ENCODE data around the gene FNDC10. TPM values are rescaled to one million over a fixed set of nuclear protein-coding genes. Genes with fewer than 3 reads are reported as not detected.

The FNDC10 gene
- total RNA-seq, 4 donors from 2014 or later, result 1.5 to 4.6 (median 3.7) TPM

DNA sequence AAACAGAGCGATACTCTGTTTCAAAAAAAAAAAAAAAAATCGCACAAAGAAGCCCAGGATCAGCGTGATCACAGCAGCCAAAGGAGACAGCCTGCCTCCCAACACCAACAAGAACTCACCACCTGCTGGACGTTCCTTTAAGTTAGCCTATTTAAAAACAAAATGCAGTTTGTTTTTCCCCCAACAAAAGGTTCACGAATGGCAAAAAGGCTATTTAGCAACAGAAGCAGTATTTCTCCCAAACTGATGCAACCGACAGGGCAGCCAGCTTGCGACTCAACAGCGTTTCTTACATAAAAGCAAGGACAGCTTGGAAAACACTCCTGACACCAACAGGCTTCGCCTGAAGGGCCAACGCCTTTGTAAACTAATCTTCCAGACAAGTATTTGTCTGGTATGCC, 32.0 kb downstream of the FNDC10 start:
- Histone ChIP-seq H3K27me3 (no peaks in the 10 kb centered on the region), H3K36me3 (peaks cover 0 to 20% (median 10%) of the 10 kb centered on the region in 4 donors), H3K27ac (no peak overlapping the region), H3K4me3 (no peak overlapping the region), H3K9me3 (no peaks in the 10 kb centered on the region), H3K4me1 (peaks cover 11 to 25% (median 14%) of the 10 kb centered on the region in 4 donors)
- no peak for DNase-seq
- TF ChIP-seq POLR2AphosphoS5 (IDR thresholded peaks at IDR 0.05) (no peak), POLR2A (IDR thresholded peaks at IDR 0.05) (no peak), EP300 (IDR thresholded peaks at IDR 0.05; ENCODE audit: low read depth) (no peak)
- TF ChIP-seq, protein P1, sequence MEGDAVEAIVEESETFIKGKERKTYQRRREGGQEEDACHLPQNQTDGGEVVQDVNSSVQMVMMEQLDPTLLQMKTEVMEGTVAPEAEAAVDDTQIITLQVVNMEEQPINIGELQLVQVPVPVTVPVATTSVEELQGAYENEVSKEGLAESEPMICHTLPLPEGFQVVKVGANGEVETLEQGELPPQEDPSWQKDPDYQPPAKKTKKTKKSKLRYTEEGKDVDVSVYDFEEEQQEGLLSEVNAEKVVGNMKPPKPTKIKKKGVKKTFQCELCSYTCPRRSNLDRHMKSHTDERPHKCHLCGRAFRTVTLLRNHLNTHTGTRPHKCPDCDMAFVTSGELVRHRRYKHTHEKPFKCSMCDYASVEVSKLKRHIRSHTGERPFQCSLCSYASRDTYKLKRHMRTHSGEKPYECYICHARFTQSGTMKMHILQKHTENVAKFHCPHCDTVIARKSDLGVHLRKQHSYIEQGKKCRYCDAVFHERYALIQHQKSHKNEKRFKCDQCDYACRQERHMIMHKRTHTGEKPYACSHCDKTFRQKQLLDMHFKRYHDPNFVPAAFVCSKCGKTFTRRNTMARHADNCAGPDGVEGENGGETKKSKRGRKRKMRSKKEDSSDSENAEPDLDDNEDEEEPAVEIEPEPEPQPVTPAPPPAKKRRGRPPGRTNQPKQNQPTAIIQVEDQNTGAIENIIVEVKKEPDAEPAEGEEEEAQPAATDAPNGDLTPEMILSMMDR (IDR thresholded peaks at IDR 0.05), result no peak
- WGBS, 2 donors (ENCODE audit: low coverage in 1 of 2), result 76 to 77% methylated on average over 5 to 10 of the region's 10 CpGs
- intact Hi-C loops (cut with DNase I; ENCODE audit: low total_unique reads) (no loop called here), in situ Hi-C loops (cut with MboI; ENCODE audit: low pct_ligation_motif_present in 1 of 4, low pct_unique_long_range_greater_than_20kb in 1 of 4, low sequenced_read_pairs in 3 of 4) (no loop called here)

DNA sequence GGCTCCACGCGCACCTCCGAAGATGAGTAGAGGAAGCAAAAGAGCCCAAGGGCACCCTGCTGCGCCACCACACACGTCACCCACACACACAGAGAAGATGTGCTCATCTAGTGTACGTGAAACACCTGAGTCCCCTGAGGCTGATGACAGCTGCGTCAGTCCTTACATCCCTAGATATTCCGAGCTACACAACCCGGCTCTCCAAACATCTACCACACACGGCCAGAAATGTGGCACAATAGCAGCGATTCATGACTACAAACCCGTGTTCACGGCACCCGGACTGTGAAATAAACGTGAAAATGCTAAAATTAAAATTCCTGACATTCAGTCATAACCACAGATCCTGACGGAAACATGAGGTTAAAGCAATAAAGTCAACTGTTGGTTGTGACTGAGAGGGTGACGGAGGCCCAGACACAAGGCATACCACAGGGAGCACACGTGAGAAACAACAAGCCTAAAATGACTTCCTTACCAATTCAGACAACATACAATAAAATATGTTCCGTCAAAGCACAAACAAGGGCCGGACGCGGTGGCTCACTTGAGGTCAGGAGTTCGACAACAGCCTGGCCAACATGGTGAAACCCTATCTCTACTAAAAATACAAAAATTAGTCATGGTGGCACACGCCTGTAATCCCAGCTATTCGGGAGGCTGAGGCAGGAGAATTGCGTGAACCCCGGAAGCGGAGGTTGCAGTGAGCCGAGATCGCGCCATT, 32.6 kb downstream of the FNDC10 start:
- intact Hi-C loops (cut with DNase I; ENCODE audit: low total_unique reads) (no loop called here), in situ Hi-C loops (cut with MboI; ENCODE audit: low pct_ligation_motif_present in 1 of 4, low pct_unique_long_range_greater_than_20kb in 1 of 4, low sequenced_read_pairs in 3 of 4) (no loop called here)
- Histone ChIP-seq H3K4me1 (peaks cover 6 to 19% (median 8%) of the 10 kb centered on the region in 4 donors), H3K27ac (no peak overlapping the region), H3K36me3 (peaks cover 0 to 26% (median 13%) of the 10 kb centered on the region in 4 donors), H3K4me3 (no peak overlapping the region), H3K9me3 (no peaks in the 10 kb centered on the region), H3K27me3 (no peaks in the 10 kb centered on the region)
- WGBS, 2 donors (ENCODE audit: low coverage in 1 of 2), result 84 to 89% methylated on average over 14 to 31 of the region's 31 CpGs
- no peak for DNase-seq
- no peak for TF ChIP-seq EP300 (IDR thresholded peaks at IDR 0.05; ENCODE audit: low read depth)
- TF ChIP-seq, protein P1 (IDR thresholded peaks at IDR 0.05), result no peak
- no peak for TF ChIP-seq POLR2AphosphoS5 (IDR thresholded peaks at IDR 0.05)

DNA sequence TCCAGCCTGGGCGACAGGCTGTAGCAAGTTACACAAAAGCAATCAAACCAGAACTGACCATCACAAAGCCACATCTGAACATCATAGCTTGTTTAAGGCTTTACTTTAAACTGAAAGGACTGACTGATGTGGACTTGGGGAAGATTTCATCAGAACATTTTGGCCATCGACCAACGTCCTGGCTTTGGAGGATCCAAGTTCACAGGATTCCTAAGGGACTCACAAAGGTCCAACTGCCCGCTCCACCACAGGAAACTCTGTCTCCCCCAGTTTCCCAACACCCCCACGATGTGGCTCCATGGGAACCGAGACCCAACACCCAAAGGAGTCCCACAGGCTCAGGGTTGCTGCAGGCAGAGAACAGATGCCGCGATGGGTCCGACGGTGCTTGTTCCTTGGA, 34.6 kb downstream of the FNDC10 start:
- 92 to 100% methylated on average over 1 to 10 of the region's 10 CpGs for WGBS, 2 donors (ENCODE audit: low coverage in 1 of 2)
- H3K36me3 ChIP-seq, result peaks cover 0 to 38% (median 16%) of the 10 kb centered on the region in 4 donors
- in situ Hi-C loops (cut with MboI; ENCODE audit: low pct_ligation_motif_present in 1 of 4, low pct_unique_long_range_greater_than_20kb in 1 of 4, low sequenced_read_pairs in 3 of 4), result no loop called here
- TF ChIP-seq POLR2AphosphoS5 (IDR thresholded peaks at IDR 0.05) (no peak), POLR2A (IDR thresholded peaks at IDR 0.05) (no peak), EP300 (IDR thresholded peaks at IDR 0.05; ENCODE audit: low read depth) (no peak)
- TF ChIP-seq, protein P1 (IDR thresholded peaks at IDR 0.05), result no peak
- intact Hi-C loops (cut with DNase I; ENCODE audit: low total_unique reads), result no loop called here
- H3K9me3 ChIP-seq, result no peaks in the 10 kb centered on the region
- no peak overlapping the region for H3K27ac ChIP-seq
- no peak overlapping the region for H3K4me3 ChIP-seq
- no peaks in the 10 kb centered on the region for H3K27me3 ChIP-seq
- DNase-seq, result no peak
- H3K4me1 ChIP-seq, result peaks cover 0 to 15% (median 7%) of the 10 kb centered on the region in 4 donors

DNA sequence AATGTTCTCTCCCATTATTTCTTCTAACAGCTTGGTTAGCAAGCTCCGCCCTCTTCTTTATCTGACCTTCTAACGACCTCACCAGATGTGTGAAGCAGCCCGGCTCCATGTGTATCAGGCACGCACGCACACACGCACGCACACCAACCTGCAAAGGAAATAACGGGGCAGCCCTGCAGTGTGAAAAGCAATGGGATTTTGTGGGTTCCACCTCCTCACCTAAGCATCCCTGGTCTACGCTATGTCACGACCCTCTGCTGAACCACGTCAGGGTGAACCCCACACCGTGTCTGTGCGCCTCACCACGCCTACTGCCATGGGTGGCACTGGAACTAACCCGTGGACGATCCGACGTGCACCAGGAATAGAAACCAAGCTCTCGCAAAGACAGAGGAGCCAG, 35.7 kb downstream of the FNDC10 start:
- DNase-seq, result no peak
- Histone ChIP-seq H3K4me3 (no peak overlapping the region), H3K4me1 (peaks cover 0 to 9% (median 2%) of the 10 kb centered on the region in 4 donors), H3K36me3 (peaks cover 0 to 38% (median 16%) of the 10 kb centered on the region in 4 donors), H3K27ac (no peak overlapping the region), H3K9me3 (no peaks in the 10 kb centered on the region), H3K27me3 (no peaks in the 10 kb centered on the region)
- in situ Hi-C loops (cut with MboI; ENCODE audit: low pct_ligation_motif_present in 1 of 4, low pct_unique_long_range_greater_than_20kb in 1 of 4, low sequenced_read_pairs in 3 of 4) (no loop called here), intact Hi-C loops (cut with DNase I; ENCODE audit: low total_unique reads) (no loop called here)
- WGBS, 2 donors (ENCODE audit: low coverage in 1 of 2), result 83 to 91% methylated on average over 1 to 19 of the region's 19 CpGs
- TF ChIP-seq, protein P1 (IDR thresholded peaks at IDR 0.05), result no peak
- no peak for TF ChIP-seq EP300 (IDR thresholded peaks at IDR 0.05; ENCODE audit: low read depth)
- TF ChIP-seq POLR2A (IDR thresholded peaks at IDR 0.05), result no peak
- no peak for TF ChIP-seq POLR2AphosphoS5 (IDR thresholded peaks at IDR 0.05)
